GM18873 (cell line): Measurements from ENCODE around the gene XIST.
"Not testable (repeated sequence)": the region's sequence is repeated elsewhere in the genome, so short reads cannot be mapped to it uniquely, and the experiment has no call there.

Source experiments
- ATAC-seq: cut with Tn5 transposase; IDR thresholded peaks from one replicate; pipeline ENCODE4 v1.9.1; 2021; ENCODE audit warnings: mild to moderate bottlenecking, moderate library complexity, moderate number of reproducible peaks; ENCODE audit not compliant: unreplicated experiment, low FRiP score

Gene XIST

GRCh38 chrX:73840120-73840924, 12.2 kb downstream of the XIST start:
- no peak for ATAC-seq

GRCh38 chrX:73839152-73839551, 13.4 kb downstream of the XIST start:
- ATAC-seq, result no peak

DNA sequence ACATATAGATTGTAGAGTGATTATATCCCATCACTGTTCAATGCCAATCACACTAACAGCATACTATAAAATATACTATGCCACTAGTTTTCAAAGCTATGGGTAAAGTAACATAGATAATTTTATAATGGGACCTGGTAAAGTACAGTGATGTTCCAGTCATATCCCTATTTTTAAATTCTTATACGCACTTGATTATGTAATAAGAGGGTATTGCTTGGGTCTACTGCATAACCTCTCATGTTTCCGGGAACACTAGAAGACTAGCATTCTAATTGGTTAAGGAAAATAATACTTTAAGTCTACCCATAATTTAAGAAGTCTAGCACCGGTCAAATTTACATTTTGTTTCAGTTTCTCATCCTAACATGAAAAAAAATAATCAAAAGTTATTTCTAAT, 14.4 kb downstream of the XIST start:
- no peak for ATAC-seq

DNA sequence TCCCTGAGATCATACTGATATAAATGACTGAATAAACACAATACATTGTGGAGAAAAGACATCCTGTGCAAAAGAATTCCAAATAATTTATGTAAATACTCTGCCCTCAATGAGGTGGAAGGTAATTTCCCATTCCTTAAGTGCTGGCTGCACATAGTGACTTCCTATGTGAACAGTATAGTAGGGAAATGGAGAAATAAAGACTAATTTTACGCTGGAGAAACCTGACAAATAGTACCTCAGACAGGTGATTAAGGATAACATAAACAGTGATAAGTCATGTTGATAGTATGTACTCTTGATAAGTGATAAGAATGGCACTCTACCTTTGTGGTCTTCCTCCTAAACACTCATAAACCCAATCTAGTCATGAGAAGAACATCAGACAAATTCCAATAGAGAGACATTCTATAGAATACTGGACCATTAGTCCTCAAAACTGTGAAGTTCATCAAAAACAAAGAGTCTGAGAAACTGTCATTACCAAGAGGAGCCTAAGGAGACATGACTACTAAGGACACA, 15.5 kb downstream of the XIST start:
- ATAC-seq, result no peak

- no peak for ATAC-seq
Observed at GRCh38 chrX:73834219-73834618, 18.3 kb downstream of the XIST start.

DNA sequence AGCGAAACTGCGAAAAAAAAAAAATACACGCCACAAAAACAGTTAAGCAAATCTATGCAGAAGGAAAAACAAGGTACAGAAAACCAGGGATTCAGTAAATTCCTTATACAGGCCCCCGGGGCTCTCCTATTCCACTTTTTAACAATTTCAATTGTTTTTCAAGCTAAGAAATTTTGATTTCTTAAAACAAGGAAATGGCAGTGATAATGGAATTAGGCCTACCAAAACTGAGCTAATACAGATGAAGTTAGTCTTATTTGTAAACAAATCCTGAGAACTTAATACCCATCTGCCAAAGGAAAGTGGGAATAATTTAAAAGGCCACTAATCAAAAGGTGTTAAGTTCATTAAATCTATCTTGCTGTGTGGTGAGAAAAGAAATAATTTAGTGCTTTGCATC, 20.2 kb downstream of the XIST start:
- no peak for ATAC-seq

DNA sequence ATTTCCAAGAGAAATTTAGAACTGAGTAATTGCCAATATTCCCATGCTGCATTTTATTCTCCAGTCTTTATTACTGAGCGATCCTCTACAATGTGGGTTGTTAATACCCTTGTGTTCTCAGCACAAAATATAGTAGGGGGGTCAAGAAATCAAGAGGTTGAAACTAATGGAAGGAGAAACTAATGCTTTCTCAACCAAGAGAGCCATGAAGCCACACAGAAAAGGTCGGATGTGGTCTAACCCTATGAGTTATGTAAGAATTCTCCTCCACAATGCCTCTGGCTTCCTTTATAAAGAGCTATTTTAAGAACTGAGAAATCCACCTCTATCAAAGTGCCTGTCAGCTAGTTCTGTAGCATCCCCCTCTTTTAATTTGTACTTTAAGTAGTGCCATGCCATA, 21.0 kb downstream of the XIST start:
- no peak for ATAC-seq

DNA sequence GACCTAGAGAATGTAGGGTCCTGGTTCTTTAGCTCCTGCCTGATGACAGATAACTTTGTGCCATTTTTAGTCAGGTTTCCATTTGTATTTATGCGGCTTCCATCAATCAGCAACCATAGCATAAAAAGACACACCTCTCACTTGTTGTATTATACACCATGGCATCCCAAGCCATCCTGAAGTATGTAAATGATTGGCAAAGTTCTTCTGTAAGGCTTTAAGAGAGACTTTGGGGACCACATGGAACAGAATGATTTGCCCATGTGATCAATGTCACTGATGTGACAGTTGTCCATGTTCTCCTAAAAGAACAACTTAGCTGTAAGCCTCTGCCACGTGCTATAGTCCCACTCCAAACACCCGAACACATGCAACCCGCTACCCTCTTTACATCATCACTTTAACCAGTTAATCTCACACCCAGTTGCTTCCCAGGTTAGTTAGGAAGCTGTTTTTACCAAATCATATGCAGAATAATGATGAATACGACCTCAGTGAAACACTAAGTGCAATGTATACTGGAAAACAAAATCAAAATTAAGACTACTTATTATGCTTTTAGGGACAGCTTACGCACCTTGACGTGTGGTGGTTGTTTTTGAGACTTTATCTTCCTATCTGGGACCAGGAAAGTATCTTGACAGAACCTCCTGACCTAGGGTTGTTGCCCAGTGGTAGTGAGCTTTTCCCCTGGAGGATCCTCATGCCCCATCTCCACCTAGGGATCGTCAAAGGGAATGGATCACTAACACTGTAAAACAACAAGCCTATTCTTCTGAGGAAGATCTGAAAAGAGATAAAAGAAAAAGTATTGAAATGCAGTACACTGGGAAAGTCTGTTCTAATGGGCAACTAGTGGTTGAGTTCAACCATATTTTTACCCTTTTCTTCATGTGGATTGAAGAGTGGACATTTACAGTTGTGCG, 21.8 kb downstream of the XIST start:
- no peak for ATAC-seq

DNA sequence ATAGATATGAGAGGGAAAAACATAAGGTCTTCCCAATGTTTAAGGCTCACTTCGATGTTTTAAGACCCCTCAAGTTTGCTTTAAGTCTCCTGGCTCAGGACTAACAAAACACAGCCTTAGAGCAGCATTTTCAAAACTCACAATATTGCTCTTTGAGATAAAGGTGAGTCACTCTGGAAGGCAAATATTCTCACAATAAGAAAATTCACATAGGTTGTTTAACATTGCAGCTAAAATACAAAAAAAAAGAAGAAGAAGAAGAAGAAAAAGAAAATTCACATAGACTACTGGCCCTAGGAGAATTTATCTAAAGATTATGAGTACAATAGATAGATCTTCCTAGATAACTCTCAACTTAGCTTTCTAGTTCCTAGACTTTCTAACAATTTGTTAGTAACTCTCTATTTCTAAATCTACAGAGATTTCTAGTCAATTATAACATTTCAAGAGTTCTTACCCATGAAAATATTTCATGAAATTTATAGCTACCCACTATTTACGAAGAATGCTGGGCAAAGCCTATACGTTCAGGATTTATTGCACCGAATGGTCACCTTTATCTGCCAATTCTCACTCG, 22.5 kb downstream of the XIST start:
- no peak for ATAC-seq

DNA sequence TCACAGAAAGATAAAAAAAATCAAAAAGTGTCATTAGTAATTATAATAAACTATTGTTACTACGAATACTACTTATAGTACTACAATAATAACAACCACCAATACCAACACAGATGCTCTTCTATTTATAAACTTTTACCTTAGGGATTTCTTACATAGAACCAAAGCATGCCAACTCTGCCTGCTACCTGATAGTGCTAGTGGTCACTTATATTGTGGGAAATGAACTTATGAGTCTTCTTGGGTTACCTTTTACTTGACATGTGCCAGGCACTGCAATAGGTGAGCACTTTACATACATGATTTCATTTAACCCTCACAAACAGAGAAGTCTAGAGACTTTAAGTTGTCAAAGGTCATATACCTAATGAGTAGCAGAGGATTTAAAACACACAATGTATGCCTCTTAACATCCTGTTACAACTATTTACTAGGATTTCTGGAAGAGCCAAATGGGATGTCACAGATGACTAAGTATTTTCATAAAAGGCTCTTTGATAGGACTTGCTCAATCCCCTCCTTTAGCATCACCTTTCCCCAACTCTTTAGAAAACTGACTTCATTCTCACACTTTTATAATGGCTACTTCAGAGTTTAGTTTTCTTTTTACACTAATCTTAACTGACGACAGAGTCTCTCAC, 24.3 kb downstream of the XIST start:
- no peak for ATAC-seq

DNA sequence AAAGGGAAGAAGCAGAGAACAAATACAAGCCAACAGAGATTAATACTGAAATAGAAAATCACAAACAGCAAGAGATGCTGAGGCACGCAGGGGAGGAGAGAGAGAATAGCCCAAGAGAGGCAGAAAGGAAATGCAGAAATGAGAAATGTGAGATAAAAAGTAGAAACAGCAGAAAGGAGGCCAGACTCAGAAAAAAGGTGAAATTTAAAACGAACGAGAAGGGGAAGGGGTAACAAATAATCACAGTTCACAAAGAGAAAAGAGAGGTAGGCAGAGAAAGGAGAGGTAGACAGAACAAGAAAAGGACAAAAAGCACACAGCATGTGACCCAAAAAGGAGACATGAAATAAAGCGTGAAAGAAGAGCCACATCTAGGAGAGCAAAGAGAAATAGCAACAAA, 25.1 kb downstream of the XIST start:
- no peak for ATAC-seq

- ATAC-seq, result no peak
Observed at GRCh38 chrX:73826996-73827395, 25.5 kb downstream of the XIST start.

DNA sequence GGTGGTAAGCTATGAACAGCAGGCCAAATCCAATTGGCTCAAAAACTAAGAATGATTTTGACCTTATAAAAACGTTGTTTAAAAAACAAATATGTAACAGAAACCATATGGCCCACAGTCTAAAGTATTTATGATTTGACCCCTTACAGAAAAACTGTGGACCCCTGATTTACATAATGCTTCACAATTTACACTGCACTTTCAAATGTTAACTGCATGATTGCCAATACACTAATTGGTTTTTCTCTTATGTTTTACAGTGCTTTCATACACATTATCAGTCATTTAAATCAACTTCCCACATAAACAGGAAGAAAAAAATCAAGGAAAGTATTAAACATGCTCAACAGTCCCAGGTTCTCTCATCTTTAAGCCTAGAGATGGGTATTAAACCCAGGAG, 26.9 kb downstream of the XIST start:
- no peak for ATAC-seq

DNA sequence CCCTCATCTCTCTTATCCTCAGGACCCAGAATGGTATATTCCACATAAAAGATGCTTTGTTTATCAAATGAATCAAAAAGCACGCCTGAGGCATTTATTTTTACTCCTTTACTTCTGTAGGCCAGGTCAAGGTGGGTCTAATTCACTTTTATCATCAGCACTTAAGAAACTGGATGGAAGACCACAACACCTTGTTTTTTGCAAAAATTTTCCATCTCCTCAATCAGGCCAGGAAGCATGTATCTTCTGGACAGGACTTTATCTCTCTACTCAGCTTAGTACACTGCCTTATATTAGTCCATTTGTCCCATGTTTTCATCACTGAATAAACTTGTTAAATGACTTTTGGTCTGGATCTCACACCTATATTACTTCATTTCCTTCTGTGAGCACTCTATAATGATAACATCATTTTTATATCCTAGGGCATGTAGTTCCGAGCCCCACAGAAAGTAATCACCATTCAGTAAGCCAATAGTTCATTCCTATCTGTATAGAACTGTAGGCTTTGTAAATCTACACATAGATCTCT, 29.0 kb downstream of the XIST start:
- ATAC-seq, result no peak

DNA sequence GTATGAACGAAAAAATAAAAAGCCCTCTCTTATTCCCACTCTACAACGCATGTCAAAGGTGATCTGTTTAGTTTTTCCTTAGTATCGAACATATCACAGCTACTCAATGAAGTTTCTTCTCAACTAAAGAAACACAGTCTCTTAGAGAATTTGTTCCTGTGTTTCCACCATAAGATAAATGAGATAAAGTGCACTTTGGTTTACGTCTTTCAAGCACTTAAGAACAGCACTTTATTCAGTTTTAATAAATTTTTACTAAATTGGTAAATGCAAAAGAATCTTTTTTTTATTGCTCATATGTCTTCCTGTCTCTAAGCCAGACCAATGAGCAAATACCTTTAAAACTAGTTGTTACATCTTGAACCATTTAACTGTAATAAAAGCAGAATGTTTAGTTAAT, 29.7 kb downstream of the XIST start:
- no peak for ATAC-seq

- no peak for ATAC-seq
Observed at GRCh38 chrX:73821921-73822559, 30.5 kb downstream of the XIST start.

DNA sequence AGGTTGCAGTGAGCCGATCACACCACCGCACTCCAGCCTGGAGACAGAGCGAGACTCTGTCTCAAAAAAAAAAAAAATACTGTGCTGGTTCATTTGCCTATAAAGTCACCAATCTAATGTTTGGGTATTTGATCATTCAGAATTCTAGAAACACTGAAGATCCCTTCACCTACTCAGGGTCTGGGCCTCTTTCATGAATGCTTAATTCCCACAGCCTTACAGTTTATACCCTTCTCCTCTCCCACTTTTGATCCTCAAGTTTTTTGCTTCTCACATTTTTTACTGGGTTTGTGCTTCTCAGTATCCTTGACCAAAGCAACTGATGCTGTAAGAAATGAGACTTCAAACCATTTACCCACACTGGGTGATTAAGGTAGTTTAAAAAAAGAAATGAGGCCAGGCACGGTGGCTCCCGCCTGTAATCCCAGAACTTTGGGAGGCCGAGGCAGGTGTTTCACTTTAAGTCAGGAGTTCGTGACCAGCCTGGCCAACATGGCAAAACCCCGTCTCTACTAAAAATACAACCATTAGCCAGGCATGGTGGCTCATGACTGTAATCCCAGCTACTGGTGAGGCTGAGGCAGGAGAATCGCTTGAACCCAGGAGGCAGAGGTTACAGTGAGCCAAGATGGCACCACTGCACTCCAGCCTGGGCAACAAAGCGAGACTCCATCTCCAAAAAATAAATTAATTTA, 32.5 kb downstream of the XIST start:
- not testable (repeated sequence) for ATAC-seq

DNA sequence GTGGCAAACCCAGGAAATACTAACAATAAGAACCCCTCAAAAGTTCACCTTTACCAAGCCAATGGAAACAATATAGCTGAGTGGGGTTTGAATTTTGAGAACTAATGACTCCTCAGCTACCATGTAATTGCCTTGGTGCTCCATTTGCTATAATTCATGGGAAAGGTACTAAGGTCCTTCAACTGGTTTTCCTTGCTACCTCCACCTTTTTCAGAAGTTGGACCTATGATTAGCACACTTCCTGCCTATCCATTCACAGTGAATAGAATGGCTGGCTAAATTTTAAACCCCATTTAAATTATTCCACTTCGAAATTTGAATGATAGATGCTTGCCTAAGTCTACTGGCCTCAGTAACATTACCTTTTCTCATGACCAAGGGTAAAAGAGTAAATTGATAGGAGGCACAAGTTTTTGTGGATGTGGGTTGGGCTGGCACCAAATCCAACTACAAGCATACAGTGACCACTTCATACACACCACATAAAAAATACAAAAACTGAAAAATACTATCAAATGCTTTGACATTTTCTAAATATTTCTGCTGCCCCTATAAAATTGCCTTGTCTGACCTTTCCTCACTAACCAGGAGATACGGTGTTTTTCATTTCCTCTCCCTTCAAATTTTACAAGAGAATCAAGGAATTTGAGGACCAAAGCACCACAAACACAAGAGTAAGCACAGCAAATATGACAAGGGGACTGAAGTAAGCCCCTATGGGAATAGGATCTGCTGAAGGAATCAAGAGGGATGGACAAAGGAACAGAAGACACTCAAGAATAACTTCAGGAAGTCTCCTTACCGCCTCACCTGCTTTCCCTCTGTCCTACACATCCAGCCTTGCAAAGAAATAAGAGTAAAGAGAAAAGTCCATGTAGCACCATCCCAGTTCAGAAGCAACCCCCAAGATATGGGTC, 34.1 kb downstream of the XIST start:
- ATAC-seq, result no peak
